HCT116 (cell line): ENCODE measurements around the gene FOXK1.

Experiments
- CEBPB ChIP-seq: IDR thresholded peaks from 2 replicates; pipeline ENCODE4 v1.6.1; 2012; ENCODE audit warnings: low read depth
- POLR2A ChIP-seq: IDR thresholded peaks from 2 replicates; pipeline ENCODE4 v1.7.0; 2011; ENCODE audit warnings: borderline replicate concordance; ENCODE audit not compliant: insufficient read depth, insufficient read length; ENCODE audit errors: extremely low read depth
- SIN3A ChIP-seq: IDR thresholded peaks from 2 replicates; pipeline ENCODE4 v1.6.1; 2012; ENCODE audit warnings: low read depth
- YY1 ChIP-seq: IDR thresholded peaks from 2 replicates; pipeline ENCODE4 v1.6.1; 2011; ENCODE audit warnings: low read length, low read depth, moderate library complexity, mild to moderate bottlenecking; ENCODE audit not compliant: insufficient replicate concordance; ENCODE audit errors: extremely low read depth
- TF ChIP-seq, protein P1 (sequence below), 3 experiments: fragments of 200-600 bp in 1 of 3; sonication (generic) in 1 of 3; IDR thresholded peaks in 2 of 3; conservative IDR thresholded peaks in 1 of 3; 2 replicates each; pipeline ENCODE4 v1.5.1; 2012 to 2017; ENCODE audit warnings: low read depth in 2 of 3, low read length in 2 of 3, antibody characterized with exemption in 1 of 3, borderline replicate concordance in 1 of 3, control low read depth in 1 of 3, mild to moderate bottlenecking in 1 of 3, mixed read lengths in 1 of 3, mixed run types in 1 of 3, moderate library complexity in 1 of 3; ENCODE audit not compliant: insufficient read depth in 1 of 3

DNA sequence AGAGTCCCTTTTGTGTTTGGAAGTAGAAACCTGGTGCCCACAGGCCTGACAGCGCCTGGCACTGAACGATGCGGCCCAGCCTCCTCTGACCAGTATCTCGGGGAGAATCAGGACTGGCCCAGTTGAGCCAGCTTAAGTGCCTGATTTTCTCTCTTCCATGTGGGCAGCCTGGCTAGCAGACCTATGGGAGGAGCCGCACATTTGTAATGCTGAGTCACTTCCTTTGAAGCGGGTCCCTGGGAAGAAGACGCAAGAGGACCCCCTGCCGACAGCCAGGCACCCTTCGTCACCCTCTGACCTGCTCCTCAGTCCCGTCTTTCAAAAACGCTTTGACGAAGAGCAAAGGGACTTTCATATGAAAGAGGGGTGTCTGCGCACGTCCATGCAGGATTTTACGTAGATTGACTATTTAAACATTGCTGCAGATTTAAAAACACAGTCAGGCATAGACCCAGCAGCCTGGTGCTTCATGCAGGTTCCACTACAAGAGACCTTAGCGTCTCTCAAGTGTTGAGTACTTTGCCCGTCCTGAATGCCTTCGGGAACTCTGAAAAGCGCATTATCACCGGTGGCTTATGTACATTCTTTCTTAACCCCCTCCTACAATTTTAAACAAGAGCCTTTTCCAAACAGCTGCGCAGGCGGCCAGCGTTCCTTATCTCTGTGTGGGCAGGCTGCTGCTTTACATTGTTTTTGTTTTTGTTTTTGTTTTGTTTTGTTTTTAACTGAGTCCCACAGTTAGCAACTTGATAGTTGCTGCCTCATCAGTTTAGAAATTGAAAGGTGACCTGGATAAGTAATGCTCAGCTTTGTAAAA is 56.8 kb downstream of the FOXK1 start:
- TF ChIP-seq, protein P1, sequence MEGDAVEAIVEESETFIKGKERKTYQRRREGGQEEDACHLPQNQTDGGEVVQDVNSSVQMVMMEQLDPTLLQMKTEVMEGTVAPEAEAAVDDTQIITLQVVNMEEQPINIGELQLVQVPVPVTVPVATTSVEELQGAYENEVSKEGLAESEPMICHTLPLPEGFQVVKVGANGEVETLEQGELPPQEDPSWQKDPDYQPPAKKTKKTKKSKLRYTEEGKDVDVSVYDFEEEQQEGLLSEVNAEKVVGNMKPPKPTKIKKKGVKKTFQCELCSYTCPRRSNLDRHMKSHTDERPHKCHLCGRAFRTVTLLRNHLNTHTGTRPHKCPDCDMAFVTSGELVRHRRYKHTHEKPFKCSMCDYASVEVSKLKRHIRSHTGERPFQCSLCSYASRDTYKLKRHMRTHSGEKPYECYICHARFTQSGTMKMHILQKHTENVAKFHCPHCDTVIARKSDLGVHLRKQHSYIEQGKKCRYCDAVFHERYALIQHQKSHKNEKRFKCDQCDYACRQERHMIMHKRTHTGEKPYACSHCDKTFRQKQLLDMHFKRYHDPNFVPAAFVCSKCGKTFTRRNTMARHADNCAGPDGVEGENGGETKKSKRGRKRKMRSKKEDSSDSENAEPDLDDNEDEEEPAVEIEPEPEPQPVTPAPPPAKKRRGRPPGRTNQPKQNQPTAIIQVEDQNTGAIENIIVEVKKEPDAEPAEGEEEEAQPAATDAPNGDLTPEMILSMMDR (IDR thresholded peaks at IDR 0.05 in 2 of 3, conservative IDR thresholded peaks at IDR 0.05 in 1 of 3; ENCODE audit: borderline replicate concordance in 1 of 3, insufficient read depth in 1 of 3, low read depth in 2 of 3, low read length in 2 of 3), result no peak
- TF ChIP-seq SIN3A, result no peak
- peak; percentile 27 for TF ChIP-seq YY1
- TF ChIP-seq CEBPB, result no peak; the same call in 1 of the 2 replicates
- TF ChIP-seq POLR2A, result no peak
